GM23338 (cell line): Measurements from ENCODE around the gene TAP1. TPM values are rescaled to one million over a fixed set of nuclear protein-coding genes. Genes with fewer than 3 reads are reported as not detected.

Experiments used
- ATAC-seq: fragments of 200-7000 bp; cut with Tn5 transposase; 3 replicates; pipeline ENCODE4 v1.9.1; 2020
- DNase-seq: peaks from one replicate; pipeline ENCODE4 v3.0.0-alpha.2; 2015; ENCODE audit warnings: low spot score
- H2AFZ ChIP-seq: fragments of 200-600 bp; sonication (generic); 2 replicates; pipeline ENCODE4 v1.8.0; 2016; ENCODE audit warnings: antibody characterized with exemption, mild to moderate bottlenecking, moderate library complexity
- H3F3A ChIP-seq: fragments of 200-600 bp; sonication (generic); replicated peaks from 2 replicates; pipeline ENCODE4 v1.8.0; 2017; ENCODE audit warnings: antibody characterized with exemption, mixed run types, low read depth
- H3K27ac ChIP-seq: fragments of 200-600 bp; sonication (generic); 2 replicates; pipeline ENCODE4 v1.6.1; 2016; ENCODE audit warnings: low read depth
- H3K27me3 ChIP-seq: fragments of 200-600 bp; sonication (generic); 2 replicates; pipeline ENCODE4 v1.8.0; 2016; ENCODE audit warnings: mild to moderate bottlenecking, mixed run types, moderate library complexity; ENCODE audit not compliant: insufficient read depth
- H3K36me3 ChIP-seq: fragments of 200-600 bp; sonication (generic); 2 replicates; pipeline ENCODE4 v1.8.0; 2016; ENCODE audit warnings: mild to moderate bottlenecking; ENCODE audit not compliant: insufficient read depth
- H3K4me1 ChIP-seq: fragments of 200-600 bp; sonication (generic); 2 replicates; pipeline ENCODE4 v1.8.0; 2016; ENCODE audit warnings: mild to moderate bottlenecking, moderate library complexity; ENCODE audit not compliant: insufficient read depth
- H3K4me2 ChIP-seq: fragments of 200-600 bp; sonication (generic); 2 replicates; pipeline ENCODE4 v1.7.1; 2017; ENCODE audit warnings: mixed run types
- H3K4me3 ChIP-seq: fragments of 200-600 bp; sonication (generic); 2 replicates; pipeline ENCODE4 v1.6.1; 2016; ENCODE audit warnings: mixed run types
- H3K79me2 ChIP-seq: fragments of 200-600 bp; sonication (generic); replicated peaks from 2 replicates; pipeline ENCODE4 v1.8.0; 2017; ENCODE audit warnings: mild to moderate bottlenecking; ENCODE audit not compliant: insufficient read depth
- H3K9me2 ChIP-seq: fragments of 200-600 bp; sonication (generic); 2 replicates; pipeline ENCODE4 v1.8.0; 2017; ENCODE audit not compliant: insufficient read depth
- H4K20me1 ChIP-seq: fragments of 200-600 bp; sonication (generic); replicated peaks from 2 replicates; pipeline ENCODE4 v1.8.0; 2017; ENCODE audit warnings: mild to moderate bottlenecking; ENCODE audit not compliant: insufficient read depth
- H3K27ac Mint-ChIP-seq: 2 replicates; pipeline ENCODE4 v1.8.0; 2020; ENCODE audit warnings: inconsistent platforms, mild to moderate bottlenecking, moderate library complexity, mixed read lengths
- H3K27me3 Mint-ChIP-seq: 3 replicates; pipeline ENCODE4 v1.8.0; 2022; ENCODE audit warnings: low read depth, mild to moderate bottlenecking, moderate library complexity, mixed read lengths, inconsistent platforms; ENCODE audit not compliant: insufficient read depth, poor library complexity
- H3K36me3 Mint-ChIP-seq: 3 replicates; pipeline ENCODE4 v1.8.0; 2021; ENCODE audit warnings: low read depth, mild to moderate bottlenecking, inconsistent platforms, moderate library complexity, mixed read lengths
- H3K4me1 Mint-ChIP-seq: 3 replicates; pipeline ENCODE4 v1.8.0; 2020; ENCODE audit warnings: mild to moderate bottlenecking, inconsistent platforms, mixed read lengths
- H3K4me3 Mint-ChIP-seq: 3 replicates; pipeline ENCODE4 v1.8.0; 2021; ENCODE audit warnings: moderate library complexity, mild to moderate bottlenecking, inconsistent platforms, mixed read lengths
- H3K9me3 Mint-ChIP-seq: 3 replicates; pipeline ENCODE4 v1.8.0; 2020; ENCODE audit warnings: moderate library complexity, mild to moderate bottlenecking, inconsistent platforms, mixed read lengths
- CREB1 ChIP-seq: fragments of 250-450 bp; sonication (Bioruptor Pico); IDR thresholded peaks from 2 replicates; pipeline ENCODE4 v1.5.0; 2020; ENCODE audit warnings: low read depth, mild to moderate bottlenecking, moderate library complexity
- CTCF ChIP-seq, 2 experiments: fragments of 200-600 bp in 1 of 2; sonication (generic) in 1 of 2; conservative IDR thresholded peaks; 2 replicates each; pipeline versions ENCODE4 v1.5.1 to v1.6.1; 2016 to 2017; ENCODE audit warnings: antibody characterized with exemption in 2 of 2, low read depth in 2 of 2, mild to moderate bottlenecking in 2 of 2, moderate library complexity in 1 of 2
- ETS1 ChIP-seq: IDR thresholded peaks from 2 replicates; pipeline ENCODE4 v1.6.1; 2016; ENCODE audit warnings: antibody characterized with exemption
- EZH2 ChIP-seq: fragments of 200-600 bp; sonication (generic); IDR thresholded peaks from one replicate; pipeline ENCODE4 v1.8.0; 2017; ENCODE audit warnings: antibody characterized with exemption, mild to moderate bottlenecking, low read depth; ENCODE audit not compliant: unreplicated experiment
- EZH2phosphoT487 ChIP-seq: fragments of 200-600 bp; sonication (generic); IDR thresholded peaks from one replicate; pipeline ENCODE4 v1.8.1; 2018; ENCODE audit warnings: antibody characterized with exemption; ENCODE audit not compliant: unreplicated experiment
- JUNB ChIP-seq: IDR thresholded peaks from one replicate; pipeline ENCODE4 v1.6.1; 2016; ENCODE audit warnings: antibody characterized with exemption; ENCODE audit not compliant: unreplicated experiment
- NANOG ChIP-seq: IDR thresholded peaks from 2 replicates; pipeline ENCODE4 v1.6.1; 2016; ENCODE audit warnings: antibody characterized with exemption, borderline replicate concordance
- POLR2AphosphoS5 ChIP-seq: IDR thresholded peaks from 2 replicates; pipeline ENCODE4 v1.6.1; 2016; ENCODE audit warnings: antibody characterized with exemption, low read depth
- REST ChIP-seq: IDR thresholded peaks from one replicate; pipeline ENCODE4 v1.6.1; 2018; ENCODE audit warnings: antibody characterized with exemption; ENCODE audit not compliant: unreplicated experiment
- STAT1 ChIP-seq: IDR thresholded peaks from one replicate; pipeline ENCODE4 v1.6.1; 2016; ENCODE audit warnings: antibody characterized with exemption; ENCODE audit not compliant: unreplicated experiment
- ZNF114 ChIP-seq: fragments of 250-450 bp; sonication (Bioruptor Pico); IDR thresholded peaks from 2 replicates; pipeline ENCODE4 v1.5.0; 2020; ENCODE audit warnings: mild to moderate bottlenecking, moderate library complexity
- ZNF331 ChIP-seq: fragments of 250-450 bp; sonication (Bioruptor Pico); IDR thresholded peaks from 2 replicates; pipeline ENCODE4 v1.5.0; 2020; ENCODE audit warnings: low read depth, mild to moderate bottlenecking, moderate library complexity
- polyA plus RNA-seq: library from polyadenylated mRNA; unstranded; fragments of >200 nt; fragmentation: Nextera tagmentation; extraction: Ambion mirVana; gene quantifications from 2 replicates; pipeline ENCODE4 v1.2.1, GENCODE V29; 2016
- total RNA-seq: library from RNA; depleted of rRNA; stranded (reverse); fragments of >200 nt; shearing (Covaris generic); gene quantifications from 2 replicates; pipeline ENCODE4 v1.2.3, GENCODE V29; 2014

TAP1 gene
- total and polyA plus RNA-seq, 2 experiments from 2014 or later = 13.8 to 22.0 TPM

- Histone ChIP-seq H3K9me2 (no peaks in the 10 kb centered on the region), H3K36me3 (peaks cover 4% of the 10 kb centered on the region), H3F3A (0 out of 2 replicates have a peak, but pooled peaks cover 2% of the 10 kb centered on the region), H3K4me1 (peaks cover 7% of the 10 kb centered on the region), H3K27me3 (peaks cover 24% of the 10 kb centered on the region), H4K20me1 (no peaks in the 10 kb centered on the region), H3K4me2 (no peak overlapping the region), H2AFZ (no peak overlapping the region), H3K27ac (no peak overlapping the region), H3K79me2 (no peaks in the 10 kb centered on the region), H3K4me3 (no peak overlapping the region)
- TF ChIP-seq CREB1 (CRISPR knock-in tag) (no peak), REST (no peak), POLR2AphosphoS5 (no peak), JUNB (no peak), ZNF331 (CRISPR knock-in tag) (no peak), ZNF114 (CRISPR knock-in tag) (no peak), ETS1 (no peak), EZH2phosphoT487 (no peak), NANOG (no peak), EZH2 (no peak), STAT1 (no peak), CTCF (conservative IDR thresholded peaks at IDR 0.05; ENCODE audit: low read depth in 2 of 2) (no peak)
- Mint-ChIP-seq H3K4me1 (peaks cover 17% of the 10 kb centered on the region), H3K9me3 (no peaks in the 10 kb centered on the region; the same call in 2 of the 3 replicates), H3K4me3 (no peak overlapping the region; the same call in 2 of the 3 replicates), H3K36me3 (peaks cover 23% of the 10 kb centered on the region; the same call in 2 of the 3 replicates), H3K27ac (no peak overlapping the region), H3K27me3 (peaks cover 21% of the 10 kb centered on the region)
- ATAC-seq = no peak
- DNase-seq = no peak
These were observed 6.5 kb downstream of the TAP1 start for GRCh38 chr6:32847004-32847403.
